HepG2 (cell line): ENCODE measurements around the gene EIF4G1. TPM values are rescaled to one million over a fixed set of nuclear protein-coding genes. Genes with fewer than 3 reads are reported as not detected.

ENCODE experiments used
- ETV5 ChIP-seq: IDR thresholded peaks from 2 replicates; pipeline ENCODE4 v1.6.1; 2018; ENCODE audit warnings: missing biosample characterization, missing genetic modification reagents, inconsistent platforms, borderline replicate concordance
- FOXA1 ChIP-seq, 2 experiments: fragments of 450-650 bp in 1 of 2; sonication (generic) in 1 of 2; formaldehyde crosslinking in 1 of 2; IDR thresholded peaks; 2 replicates each; pipeline versions ENCODE4 v1.4.0 to v1.6.1; 2016 to 2020; ENCODE audit warnings: missing genetic modification reagents in 1 of 2
- FOXK1 ChIP-seq: sonication (generic); formaldehyde crosslinking; IDR thresholded peaks from 2 replicates; pipeline ENCODE4 v1.4.0; 2020; ENCODE audit warnings: low read depth, missing genetic modification reagents, borderline replicate concordance
- GABPA ChIP-seq, 2 experiments: IDR thresholded peaks; 2 replicates each; pipeline ENCODE4 v1.6.1; 2011 to 2016; ENCODE audit warnings: low read depth in 2 of 2, low read length in 1 of 2, missing biosample characterization in 1 of 2, missing genetic modification characterization in 1 of 2
- HNRNPL ChIP-seq: fragments of 200-400 bp; formaldehyde crosslinking; IDR thresholded peaks from 2 replicates; pipeline ENCODE4 v1.6.1; 2017; ENCODE audit warnings: mild to moderate bottlenecking, low read depth, low read length
- MTERF4 ChIP-seq: sonication (generic); formaldehyde crosslinking; IDR thresholded peaks from 2 replicates; pipeline ENCODE4 v1.8.0; 2023; ENCODE audit warnings: mild to moderate bottlenecking, missing genetic modification reagents
- NONO ChIP-seq, 2 experiments: fragments of 450-650 bp in 1 of 2; sonication (generic) in 1 of 2; formaldehyde crosslinking in 1 of 2; IDR thresholded peaks in 1 of 2; conservative IDR thresholded peaks in 1 of 2; 2 replicates each; pipeline versions ENCODE4 v1.6.1 to v1.8.0; 2017 to 2022; ENCODE audit warnings: mild to moderate bottlenecking in 1 of 2, missing genetic modification reagents in 1 of 2, moderate library complexity in 1 of 2
- TFDP2 ChIP-seq: sonication (generic); formaldehyde crosslinking; IDR thresholded peaks from 2 replicates; pipeline ENCODE4 v1.4.0; 2020; ENCODE audit warnings: missing genetic modification reagents
- ZNF281 ChIP-seq: sonication (generic); formaldehyde crosslinking; IDR thresholded peaks from 2 replicates; pipeline ENCODE4 v1.4.0; 2020; ENCODE audit warnings: missing genetic modification reagents, borderline replicate concordance
- ZNF407 ChIP-seq: sonication (generic); formaldehyde crosslinking; IDR thresholded peaks from one replicate; pipeline ENCODE4 v1.5.1; 2020; ENCODE audit warnings: mild to moderate bottlenecking, missing genetic modification reagents; ENCODE audit errors: not compliant biosample characterization
- ZXDC ChIP-seq: sonication (generic); formaldehyde crosslinking; IDR thresholded peaks from 2 replicates; pipeline ENCODE4 v1.5.0; 2020; ENCODE audit warnings: mild to moderate bottlenecking, missing genetic modification reagents
- polyA plus RNA-seq, 8 experiments: library from polyadenylated mRNA; depleted of rRNA in 3 of 8; stranded (reverse) in 7 of 8; unstranded in 1 of 8; fragments of >200 nt; fragmentation: Illumina TruSeq in 4 of 8; extraction: Trizol in 4 of 8; gene quantifications; 2 replicates each; pipeline versions ENCODE4 v1.2.1 to v1.2.3, GENCODE V29; 2011 to 2016; ENCODE audit warnings: low read depth in 4 of 8, missing spikeins in 1 of 8, mixed read lengths in 1 of 8; ENCODE audit not compliant: insufficient read depth in 1 of 8
- total RNA-seq, 5 experiments: library from RNA; depleted of rRNA; stranded (reverse); fragments of >200 nt; fragmentation: Illumina TruSeq; extraction: Trizol; gene quantifications; 2 replicates each; pipeline ENCODE4 v1.2.3, GENCODE V29; 2016; ENCODE audit warnings: low read depth in 1 of 5

EIF4G1 gene
- total and polyA plus RNA-seq, 2 of the 13 experiments (the other 11 are each of a cell fraction or from before 2014, with no cell fraction given): 208 to 213 TPM

GRCh38 chr3:184377374-184377773 is 63.0 kb downstream of the EIF4G1 start (continued):
- TF ChIP-seq ZNF407 (CRISPR knock-in tag) (no peak), NONO (IDR thresholded peaks at IDR 0.05) (no peak), NONO (CRISPR knock-in tag; conservative IDR thresholded peaks at IDR 0.05) (0 out of 2 replicates have a peak, but pooled peaks have one; percentile 4), ZXDC (CRISPR knock-in tag) (no peak), MTERF4 (0 out of 2 replicates have a peak, but pooled peaks have one; percentile 4), TFDP2 (CRISPR knock-in tag) (peak; percentile 7; the same call in 1 of the 2 replicates), HNRNPL (0 out of 2 replicates have a peak, but pooled peaks have one; percentile 14), ZNF281 (CRISPR knock-in tag) (no peak), GABPA (IDR thresholded peaks at IDR 0.05; ENCODE audit: low read depth, low read length) (0 out of 2 replicates have a peak, but pooled peaks have one; percentile 15), GABPA (CRISPR knock-in tag; IDR thresholded peaks at IDR 0.05; ENCODE audit: low read depth) (no peak), ETV5 (CRISPR knock-in tag) (peak; percentile 48), FOXA1 (IDR thresholded peaks at IDR 0.05) (no peak), FOXA1 (CRISPR knock-in tag; IDR thresholded peaks at IDR 0.05) (peak; percentile 80), FOXK1 (CRISPR knock-in tag) (0 out of 2 replicates have a peak, but pooled peaks have one; percentile 22)
- TF ChIP-seq, all 625 proteins: peak for 10
